ENCODE results near the gene RNF182.
"Not testable (repeated sequence)": the region's sequence is repeated elsewhere in the genome, so short reads cannot be mapped to it uniquely, and the experiment has no call there.

RNF182 gene, protein sequence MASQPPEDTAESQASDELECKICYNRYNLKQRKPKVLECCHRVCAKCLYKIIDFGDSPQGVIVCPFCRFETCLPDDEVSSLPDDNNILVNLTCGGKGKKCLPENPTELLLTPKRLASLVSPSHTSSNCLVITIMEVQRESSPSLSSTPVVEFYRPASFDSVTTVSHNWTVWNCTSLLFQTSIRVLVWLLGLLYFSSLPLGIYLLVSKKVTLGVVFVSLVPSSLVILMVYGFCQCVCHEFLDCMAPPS

DNA sequence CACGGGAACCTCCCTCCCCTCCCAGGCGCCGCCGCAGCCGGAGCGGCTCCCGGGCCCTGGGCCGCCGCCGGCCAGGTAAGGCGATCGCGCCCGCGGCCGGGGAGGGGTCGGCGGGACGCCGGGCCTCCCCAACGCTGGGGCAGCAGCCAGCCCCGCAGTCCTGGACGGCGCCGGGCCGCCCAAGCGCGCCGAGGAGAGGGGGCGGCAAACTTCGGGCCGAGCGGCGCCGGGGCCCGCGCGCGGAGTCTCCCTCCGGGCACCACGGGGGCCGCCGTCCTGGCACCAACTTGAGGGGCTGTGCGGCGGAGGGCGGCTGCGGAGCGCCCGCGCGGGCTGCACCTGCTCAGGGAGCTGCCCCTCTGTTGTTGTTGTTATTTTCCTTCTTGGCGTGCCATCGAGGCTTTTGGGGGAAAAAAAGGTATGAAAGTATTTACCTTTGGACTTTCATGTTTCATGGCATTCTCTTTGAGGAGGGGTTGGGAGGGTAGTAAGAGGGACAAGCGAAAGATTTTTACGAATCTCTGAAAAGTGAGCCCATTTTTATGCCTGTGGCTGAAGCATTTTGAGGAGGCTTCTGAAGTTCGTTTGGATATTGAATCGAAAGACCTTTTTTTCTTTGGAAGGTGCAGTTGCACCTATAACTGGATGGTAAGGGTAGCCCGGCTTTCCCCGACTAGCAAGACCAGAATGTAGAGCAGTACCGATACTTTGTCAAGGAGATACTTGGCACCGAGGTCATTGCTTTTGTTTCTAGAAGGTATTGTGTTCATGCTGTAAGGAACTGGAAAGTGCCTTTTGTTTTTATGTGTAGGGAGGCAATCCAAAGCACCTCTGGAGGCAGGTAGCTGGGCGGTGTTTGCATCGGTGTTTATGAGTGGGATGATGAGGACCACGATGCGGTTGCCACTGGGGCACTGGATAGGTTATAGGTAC, at the start of gene RNF182:
Gene RNF182 (plus strand): TSS at position 4 of the 933 bp plus-strand sequence. CDS start 52,168 bp downstream, outside the sequence.
- peak; percentile 20 for DNase-seq

DNA sequence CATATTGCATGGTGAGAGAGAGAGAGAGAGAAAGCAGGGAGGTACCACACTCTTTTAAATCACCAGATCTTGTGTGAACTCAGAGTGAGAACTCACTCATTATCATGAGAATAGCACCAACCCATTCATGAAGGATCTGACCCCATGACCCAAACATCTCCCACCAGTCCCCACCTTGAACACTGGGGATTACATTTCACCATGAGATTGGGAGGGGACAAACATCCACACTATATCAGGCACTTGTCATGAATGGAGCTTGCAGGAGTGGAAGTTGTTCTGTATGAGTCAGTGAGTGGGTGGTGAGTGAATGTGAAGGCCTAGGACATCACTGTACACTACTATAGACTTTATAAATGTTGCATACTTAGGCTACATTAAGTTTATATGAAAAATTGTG, 47.7 kb upstream of the RNF182 start:
- no peak for DNase-seq

DNA sequence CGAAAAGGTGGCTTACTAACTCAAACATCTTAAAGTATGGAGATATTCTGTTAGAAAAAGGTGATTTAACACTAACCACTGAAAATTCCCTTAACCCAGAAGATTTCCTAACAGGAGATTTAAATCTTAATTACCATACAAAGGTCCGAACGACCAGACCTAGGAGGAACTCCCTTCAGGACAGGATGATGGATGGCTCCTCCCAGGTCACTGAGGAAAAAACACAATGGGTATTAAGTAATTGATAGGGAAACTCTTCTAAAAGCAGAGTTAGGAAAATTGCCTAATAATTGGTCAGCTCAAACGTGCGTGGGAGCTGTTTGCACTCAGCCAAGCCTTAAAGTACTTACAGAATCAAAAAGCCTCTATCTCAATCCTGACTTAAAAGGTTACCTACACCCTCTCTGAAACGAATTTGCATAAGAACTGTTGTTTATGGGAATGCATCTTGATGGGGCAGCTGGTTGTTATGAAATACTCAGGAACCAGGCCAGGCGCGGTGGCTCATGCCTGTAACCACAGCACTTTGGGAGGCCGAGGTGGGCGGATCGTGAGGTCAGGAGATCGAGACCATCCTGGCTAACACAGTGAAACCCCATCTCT, 44.6 kb upstream of the RNF182 start:
- not testable (repeated sequence) for DNase-seq

DNA sequence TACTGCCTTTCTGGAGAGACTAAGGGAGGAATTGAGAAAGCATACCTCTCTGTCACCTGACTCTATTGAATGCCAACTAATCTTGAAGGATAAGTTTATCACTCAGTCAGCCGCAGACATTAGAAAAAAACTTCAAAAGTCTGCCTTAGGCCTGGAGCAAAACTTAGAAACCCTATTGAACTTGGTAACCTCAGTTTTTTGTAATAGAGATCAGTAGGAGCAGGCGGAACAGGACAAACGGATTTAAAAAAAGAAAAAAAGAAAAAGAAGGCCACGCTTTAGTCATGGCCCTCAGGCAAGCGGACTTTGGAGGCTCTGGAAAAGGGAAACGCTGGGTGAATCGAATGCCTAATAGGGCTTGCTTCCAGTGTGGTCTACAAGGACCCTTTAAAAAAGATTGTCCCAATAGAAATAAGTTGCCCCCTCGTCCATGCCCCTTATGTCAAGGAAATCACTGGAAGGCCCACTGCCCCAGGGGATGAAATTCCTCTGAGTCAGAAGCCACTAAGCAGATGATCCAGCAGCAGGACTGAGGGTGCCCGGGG, 43.1 kb upstream of the RNF182 start:
- DNase-seq: no peak

DNA sequence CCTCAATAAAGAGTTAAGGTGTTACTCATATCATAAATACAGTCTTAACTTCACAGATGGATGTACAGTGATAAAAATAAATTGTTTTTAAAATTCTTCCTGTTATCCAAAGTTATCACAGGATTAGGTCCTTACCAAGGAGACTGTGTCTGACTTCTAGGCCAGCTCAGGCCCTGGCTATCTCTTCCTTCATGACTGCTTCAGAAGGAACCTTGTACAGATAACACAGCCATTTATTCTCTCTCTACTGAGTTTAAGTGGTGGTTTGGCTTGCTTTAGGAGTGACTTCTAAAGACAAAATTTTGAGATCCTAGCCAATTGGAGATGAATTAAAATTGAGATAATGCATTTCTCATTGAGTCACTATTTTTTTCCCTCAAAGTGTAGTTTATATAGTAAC, 40.8 kb upstream of the RNF182 start:
- no peak for DNase-seq

DNA sequence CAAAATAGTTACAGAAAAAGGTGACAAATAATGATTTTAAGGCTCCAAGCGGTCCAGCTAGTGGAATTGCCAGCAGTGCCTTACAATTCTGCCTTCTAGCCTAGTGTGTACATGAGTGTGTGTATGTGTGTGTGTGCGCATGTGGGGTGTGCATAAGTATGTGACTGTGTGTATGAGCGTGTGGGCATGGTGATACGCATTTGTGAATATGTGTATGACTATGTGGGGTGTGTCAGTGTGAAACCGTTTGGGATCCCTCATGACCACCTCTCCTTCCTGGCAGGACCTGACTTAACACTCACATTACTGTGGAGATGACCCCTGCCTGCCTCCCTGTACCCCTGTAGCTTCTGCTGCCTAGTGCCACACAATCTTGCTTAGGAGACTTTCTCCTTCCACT, 40.4 kb upstream of the RNF182 start:
- no peak for DNase-seq

DNA sequence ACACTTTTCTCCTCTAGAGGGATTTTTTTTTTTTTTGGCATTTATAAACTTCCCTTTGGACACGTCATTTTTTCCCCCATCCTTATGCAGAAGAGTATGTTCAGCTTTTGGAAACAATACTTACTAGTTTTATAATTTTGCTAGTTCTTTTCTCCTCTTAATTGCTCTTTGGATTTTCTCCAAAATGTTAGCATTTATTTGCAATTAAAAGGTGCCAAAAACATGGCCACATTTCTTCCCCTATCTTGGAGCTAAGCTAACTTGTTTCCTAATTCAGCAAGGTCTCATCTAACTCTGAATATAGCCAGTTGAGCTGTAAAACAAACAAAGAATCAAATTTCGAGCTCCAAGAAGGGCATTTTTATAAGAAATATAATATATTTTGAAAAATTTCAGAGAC, 39.2 kb upstream of the RNF182 start:
- no peak for DNase-seq

DNA sequence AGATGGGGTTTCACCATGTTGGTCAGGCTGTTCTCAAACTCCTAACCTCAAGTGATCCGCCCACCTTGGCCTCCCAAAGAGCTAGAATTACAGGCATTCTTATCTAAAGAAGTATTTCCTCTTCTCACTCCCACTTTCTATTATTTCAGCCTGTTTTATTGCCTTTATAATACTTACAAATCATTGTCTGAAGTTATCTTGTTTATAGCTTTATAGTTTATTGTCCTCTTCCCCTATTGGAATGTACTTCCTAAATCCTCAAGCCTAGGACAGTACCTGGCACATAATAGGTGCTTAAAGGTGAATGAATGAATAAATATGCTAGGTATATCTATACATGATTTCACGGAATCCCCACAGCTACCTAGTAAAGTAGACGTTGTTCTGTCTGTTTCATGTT, 37.8 kb upstream of the RNF182 start:
- no peak for DNase-seq

DNA sequence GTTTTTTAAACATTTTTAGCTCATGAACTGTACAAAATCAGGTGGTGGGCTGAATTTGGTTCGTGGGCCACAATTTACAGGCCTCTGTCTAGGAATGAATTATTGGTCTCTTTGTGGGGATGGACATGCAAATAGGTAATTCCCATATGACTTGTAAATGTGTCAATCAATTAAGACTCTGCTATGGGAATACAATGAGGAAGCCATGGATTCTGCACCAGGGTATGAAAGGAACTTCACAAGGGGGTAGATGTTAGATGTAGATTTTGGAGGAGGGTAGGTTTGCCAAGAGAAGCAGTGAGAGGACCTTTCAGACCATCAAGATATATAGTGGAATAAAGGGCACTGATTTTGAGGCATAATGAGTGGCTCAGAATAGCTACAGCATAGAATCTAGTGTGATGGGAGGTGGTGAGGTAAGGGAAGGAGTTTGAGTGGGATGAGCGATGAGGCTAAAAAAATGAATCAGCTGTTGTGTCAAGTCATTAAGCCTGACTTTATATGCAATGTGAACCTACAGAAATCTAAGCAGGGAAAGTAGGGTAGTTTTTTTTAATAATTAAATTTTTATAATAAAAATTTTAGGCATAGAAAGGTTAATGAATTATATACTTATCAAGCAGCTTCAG, 32.6 kb upstream of the RNF182 start:
- DNase-seq: no peak

DNA sequence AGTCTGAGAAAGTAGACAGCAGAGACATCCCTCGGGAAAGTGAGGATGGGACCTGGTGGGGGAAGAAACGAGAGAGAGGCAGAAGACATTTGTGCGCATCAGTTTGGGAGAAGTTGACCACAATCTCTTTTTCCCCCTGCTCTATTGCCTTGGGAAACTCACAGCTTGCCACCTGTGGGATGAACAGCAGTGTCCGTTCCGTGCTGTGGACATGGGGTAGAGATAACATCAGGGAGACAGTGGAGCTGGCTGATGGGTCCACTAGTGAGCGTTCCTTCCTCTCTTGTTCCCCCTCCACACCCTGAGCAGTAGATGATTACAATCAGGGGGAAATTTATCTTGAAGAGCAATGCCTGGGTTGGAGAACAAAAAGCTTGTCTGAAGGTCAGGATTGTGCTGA, 21.8 kb upstream of the RNF182 start:
- DNase-seq: no peak

DNA sequence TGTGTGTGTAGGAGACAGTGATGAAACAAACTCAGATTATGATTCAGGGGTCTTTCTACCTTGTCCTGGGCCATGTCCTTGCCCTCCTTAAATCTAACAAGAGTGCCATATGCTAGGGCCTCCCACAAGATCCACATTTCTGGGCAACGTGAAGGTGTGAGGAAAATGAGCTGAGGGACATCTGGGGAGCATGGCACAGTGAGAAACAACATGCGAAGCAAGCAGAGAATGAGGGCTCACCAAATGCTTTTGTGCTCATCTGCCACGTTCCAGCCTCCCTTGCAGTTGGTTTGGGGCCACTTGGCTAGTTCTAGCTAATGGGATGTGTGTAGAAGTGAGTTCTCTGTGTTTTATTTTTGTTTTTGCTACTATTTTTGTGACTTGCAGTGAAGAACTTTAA, 21.4 kb upstream of the RNF182 start:
- no peak for DNase-seq

DNA sequence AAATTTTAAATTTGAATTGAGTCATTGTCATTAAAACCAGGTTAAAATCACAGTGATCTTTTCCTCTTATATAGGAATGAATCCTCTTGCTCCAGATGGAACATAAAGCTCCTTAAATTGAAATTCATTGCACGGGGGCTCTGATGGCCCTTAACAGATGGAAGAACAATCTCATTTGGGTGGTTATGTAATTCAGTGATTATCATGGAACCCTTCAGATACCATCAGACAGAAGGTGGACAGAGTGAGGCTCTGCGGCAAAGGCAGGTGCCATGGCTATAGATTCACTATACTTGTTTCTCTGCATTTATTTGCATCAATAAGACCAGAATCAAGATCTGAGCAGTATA, 17.8 kb upstream of the RNF182 start:
- DNase-seq: no peak

DNA sequence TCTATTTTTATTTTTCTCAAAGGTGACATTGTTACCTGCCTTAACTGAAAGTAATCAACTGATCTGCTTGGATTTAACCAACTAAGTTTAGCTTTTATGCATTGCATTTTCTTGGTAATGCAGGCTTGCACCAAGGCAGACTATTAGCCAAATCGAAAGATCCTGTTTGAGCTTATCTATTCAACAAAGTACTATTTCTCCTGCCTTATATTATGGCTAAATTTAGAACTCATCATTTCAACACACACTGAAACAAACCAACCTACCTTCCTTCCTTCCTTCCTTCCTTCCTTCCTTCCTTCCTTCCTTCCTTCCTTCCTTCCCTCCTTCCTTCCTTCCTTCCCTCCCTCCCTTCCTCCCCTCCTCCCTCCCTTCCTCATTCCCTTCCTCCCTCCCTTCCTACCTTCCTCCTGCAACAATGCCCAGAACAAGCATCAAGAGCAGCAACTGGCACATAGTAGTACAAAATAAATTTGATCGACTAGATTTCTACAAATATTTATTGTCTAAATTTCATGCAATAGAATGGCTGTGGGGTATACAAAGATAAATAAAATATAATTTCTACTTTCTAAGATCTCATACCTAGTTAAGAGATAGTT, 17.0 kb upstream of the RNF182 start:
- DNase-seq: no peak

DNA sequence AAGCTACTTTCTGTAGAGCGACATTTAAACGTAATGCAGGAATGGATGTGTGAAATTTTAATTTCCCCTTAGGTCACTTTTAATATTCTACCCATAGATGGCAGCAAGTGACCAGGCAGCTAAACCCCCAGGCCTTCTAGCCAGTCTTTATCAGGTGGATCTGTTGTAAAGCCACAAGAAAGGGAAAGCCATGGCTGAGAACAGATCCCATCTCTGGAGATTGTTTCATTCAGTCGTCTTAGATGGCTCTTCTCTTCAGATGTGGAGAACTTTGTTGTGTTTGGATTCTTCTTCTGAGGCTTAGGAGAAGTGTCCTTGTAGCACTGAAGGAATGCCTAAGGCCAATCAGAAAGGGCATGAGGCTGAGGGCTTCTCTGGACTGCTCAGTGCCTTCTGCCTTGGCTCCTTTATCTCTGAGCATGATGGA, 15.8 kb upstream of the RNF182 start:
- DNase-seq: peak; percentile 48

DNA sequence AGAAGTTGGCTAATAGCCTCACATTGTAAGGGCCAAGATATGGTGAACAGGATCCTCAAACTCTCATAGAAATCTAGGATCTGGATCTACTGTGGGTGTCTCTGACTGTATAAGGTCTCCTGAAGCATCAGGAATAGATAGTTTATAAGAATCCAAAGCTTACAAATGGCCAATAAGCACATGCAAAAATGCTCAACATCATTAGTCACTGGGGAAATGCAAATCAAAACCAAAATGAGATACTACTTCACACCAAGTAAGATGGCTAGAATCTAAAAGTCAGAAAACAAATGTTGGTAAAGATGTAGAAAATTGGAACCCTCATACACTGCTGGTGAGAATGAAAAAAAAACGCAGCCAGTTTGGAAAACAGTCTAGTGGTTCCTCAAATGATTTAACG, 14.3 kb upstream of the RNF182 start:
- no peak for DNase-seq

DNA sequence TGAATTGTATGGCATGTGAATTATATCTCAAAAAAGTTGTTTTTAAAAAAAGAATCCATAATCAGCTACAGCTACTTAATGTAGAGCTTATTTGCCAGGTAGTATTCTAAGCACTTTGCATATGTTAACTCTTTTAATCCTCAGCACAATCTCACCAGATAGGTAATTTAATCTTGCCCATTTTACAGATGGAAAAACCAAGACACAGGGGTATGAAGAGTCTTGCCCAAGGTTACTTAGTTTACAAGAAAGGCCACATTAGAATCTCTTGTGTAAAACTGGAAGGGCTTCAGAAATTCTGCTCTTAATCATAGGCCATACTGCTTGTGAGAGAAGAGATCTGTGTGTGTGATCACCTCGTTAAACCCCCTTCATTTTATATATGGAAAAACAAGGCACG, 13.4 kb upstream of the RNF182 start:
- DNase-seq: no peak

DNA sequence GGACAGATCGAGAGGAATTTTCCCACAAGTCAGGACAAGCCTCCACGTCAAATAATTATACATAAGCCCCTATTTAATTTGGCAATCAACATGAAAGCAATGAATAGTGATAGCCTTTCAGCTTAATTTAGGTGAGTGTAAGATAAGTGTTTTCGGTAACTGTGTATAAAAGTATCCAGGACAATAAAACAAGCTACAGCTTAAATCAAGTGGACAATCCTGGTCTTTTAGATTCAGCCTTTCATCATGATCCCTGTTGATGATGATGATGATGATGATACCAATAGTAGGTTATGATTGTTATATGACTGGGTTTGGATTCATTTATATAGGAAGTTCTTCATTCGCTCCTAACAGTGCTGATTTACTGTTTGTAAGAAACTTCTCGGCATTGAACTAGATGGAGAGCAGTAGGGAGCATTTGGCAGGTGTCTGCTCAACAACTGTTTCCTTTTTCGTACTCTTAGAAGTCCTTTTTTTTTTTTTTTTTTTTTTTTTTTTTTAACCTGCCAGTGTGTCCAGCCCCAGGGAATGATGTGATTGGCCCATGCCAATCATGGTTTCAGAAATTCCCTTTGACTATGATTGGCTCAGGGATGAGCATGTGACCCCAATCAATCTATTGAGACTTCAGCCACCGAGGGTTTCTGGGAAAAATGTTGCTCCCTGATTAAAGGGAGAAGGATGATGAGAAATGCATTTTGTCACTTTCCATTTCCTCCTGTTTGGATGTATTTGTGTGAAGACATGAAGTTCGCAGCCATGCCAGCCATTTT, 11.3 kb upstream of the RNF182 start:
- no peak for DNase-seq

DNA sequence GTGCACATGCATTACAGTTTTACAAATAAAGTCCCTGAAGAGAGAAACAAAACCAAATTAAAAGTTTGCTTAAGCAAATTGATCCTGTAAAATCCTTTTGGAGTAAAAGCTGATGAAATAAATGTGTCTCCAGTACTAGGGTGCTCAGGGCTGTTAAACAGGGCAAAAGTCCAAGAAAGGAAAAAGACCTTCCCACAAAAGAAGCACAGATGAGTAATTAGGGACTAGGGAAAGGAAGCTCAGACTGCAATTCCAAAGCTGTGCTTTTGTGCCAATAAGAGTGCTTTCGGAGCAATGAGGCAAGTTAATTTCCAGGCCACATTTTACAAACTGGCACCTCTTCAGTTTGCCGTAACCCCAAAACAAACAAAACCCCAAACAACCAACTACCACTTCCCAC, 10.4 kb upstream of the RNF182 start:
- DNase-seq: no peak

DNA sequence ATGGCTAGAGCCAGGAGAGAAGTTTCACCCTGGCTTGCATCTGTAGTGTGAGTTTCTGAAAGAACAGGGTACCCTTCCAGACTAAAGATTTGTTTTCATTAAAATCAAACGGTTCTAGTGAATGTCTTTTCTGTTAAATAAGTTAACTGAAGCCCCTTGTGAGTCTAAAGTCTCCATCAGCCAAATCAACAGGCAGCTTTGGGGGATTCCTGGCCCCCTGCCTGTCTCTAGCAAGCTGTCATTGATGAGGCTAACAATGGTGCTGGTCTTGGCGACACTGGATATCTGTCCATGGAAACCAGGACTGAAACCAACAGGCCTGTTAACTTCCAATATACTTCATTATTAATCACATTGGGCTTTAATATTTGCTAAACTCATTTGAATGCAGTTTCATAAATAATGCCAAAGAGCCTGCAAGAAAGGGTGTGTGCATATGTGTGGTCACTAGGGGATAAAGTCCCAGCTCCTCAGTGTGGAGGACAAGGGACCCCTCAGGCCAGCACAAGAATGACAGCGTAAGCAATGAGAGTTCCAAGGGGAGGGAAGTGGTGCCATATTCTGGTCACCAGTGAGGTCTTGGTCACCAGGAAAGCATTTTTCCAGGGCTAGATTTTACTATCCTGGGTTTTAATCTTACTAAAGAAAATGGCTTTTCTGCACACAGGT, 9.1 kb upstream of the RNF182 start:
- no peak for DNase-seq

DNA sequence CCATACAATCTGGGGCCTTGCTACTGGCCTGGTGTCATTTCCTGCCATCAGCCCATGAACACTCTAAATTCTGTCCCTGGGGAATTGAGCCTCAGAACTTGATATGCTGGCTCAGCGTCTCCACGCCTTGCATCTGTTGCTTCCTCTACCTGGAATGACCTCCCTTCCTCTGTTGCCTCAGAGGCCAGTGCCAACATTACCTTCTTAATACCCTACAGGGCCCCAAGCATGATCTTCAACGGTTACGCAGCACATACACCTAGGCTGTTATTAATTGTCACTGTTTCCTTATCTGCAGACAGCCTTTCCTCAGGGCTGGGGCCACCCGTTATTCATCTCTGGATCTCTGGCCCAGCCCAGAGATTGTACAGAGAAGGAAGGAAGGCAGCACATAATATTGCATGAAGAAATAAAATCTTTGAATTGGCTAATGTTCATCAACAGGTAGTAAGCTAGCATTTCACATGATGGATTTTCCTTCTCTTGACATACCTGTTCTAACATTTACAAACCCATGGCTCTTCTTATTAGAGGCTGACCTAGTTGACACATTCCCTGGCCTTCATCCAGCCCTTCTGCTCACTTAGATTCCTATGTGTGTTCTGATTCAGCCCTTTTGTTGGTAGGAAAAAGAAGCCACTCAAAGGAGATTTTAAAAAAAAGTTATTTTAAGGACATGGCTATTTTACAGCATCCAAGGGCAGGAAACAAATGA, 8.4 kb upstream of the RNF182 start:
- no peak for DNase-seq

DNA sequence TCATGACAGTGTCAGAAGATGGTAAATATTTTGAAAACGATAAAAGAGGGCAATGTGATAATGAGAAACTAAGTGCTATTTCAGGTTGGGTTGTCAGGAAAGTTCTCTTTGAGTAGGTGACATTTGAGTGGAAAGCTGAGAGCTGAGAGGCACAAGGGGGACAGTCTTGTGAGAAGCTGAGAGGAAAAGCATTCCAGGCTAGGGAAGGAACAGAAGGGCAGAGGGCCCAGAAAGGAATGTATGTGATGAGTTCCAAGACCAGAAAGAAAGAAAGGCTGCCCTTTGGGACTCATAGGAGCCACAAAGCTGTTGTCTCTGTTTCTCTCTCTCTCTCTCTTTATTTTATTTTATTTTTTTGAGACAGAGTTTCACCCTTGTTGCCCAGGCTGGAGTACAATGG, 7.6 kb upstream of the RNF182 start:
- no peak for DNase-seq
